GM21723 (cell line): ENCODE measurements around the gene AP3B2.
"Not testable (repeated sequence)": the region's sequence is repeated elsewhere in the genome, so short reads cannot be mapped to it uniquely, and the experiment has no call there.

Experiments used
- ATAC-seq: cut with Tn5 transposase; IDR thresholded peaks from one replicate; pipeline ENCODE4 v1.9.1; 2021; ENCODE audit warnings: mild to moderate bottlenecking, moderate library complexity; ENCODE audit not compliant: unreplicated experiment

AP3B2 gene

GRCh38 chr15:82650046-82650670 is 59.5 kb downstream of the AP3B2 start:
- no peak for ATAC-seq

- ATAC-seq, result no peak
Measured at GRCh38 chr15:82649226-82649999, 60.3 kb downstream of the AP3B2 start.

- ATAC-seq, result no peak
Measured at GRCh38 chr15:82648257-82649103, 61.2 kb downstream of the AP3B2 start.

- ATAC-seq, result peak; percentile 43
Measured at GRCh38 chr15:82647835-82648256, 61.8 kb downstream of the AP3B2 start.

- ATAC-seq, result peak; percentile 68
Measured at GRCh38 chr15:82647045-82647834, 62.4 kb downstream of the AP3B2 start, which contains the start of gene CPEB1. Gene CPEB1 (minus strand): TSS chr15:82647363. CDS start chr15:82628459, 18,904 bp downstream.

GRCh38 chr15:82646250-82647044 is 63.2 kb downstream of the AP3B2 start:
- no peak for ATAC-seq

- not testable (repeated sequence) for ATAC-seq
Measured at GRCh38 chr15:82644967-82645852, 64.5 kb downstream of the AP3B2 start.

GRCh38 chr15:82643992-82644391 is 65.7 kb downstream of the AP3B2 start:
- no peak for ATAC-seq

GRCh38 chr15:82642656-82643055 is 67.0 kb downstream of the AP3B2 start:
- ATAC-seq, result no peak

- no peak for ATAC-seq
Measured at GRCh38 chr15:82641129-82641798, 68.4 kb downstream of the AP3B2 start.

GRCh38 chr15:82640672-82641071 is 69.0 kb downstream of the AP3B2 start:
- ATAC-seq, result no peak

GRCh38 chr15:82635798-82636197 is 73.9 kb downstream of the AP3B2 start:
- ATAC-seq, result no peak

- no peak for ATAC-seq
Measured at GRCh38 chr15:82630033-82630432, 79.6 kb downstream of the AP3B2 start.

- no peak for ATAC-seq
Measured at GRCh38 chr15:82625136-82625535, 84.5 kb downstream of the AP3B2 start.

GRCh38 chr15:82624438-82624837 is 85.2 kb downstream of the AP3B2 start:
- no peak for ATAC-seq

GRCh38 chr15:82624008-82624407 is 85.7 kb downstream of the AP3B2 start:
- ATAC-seq, result no peak

GRCh38 chr15:82621970-82622369 is 87.7 kb downstream of the AP3B2 start:
- no peak for ATAC-seq

- ATAC-seq, result no peak
Measured at GRCh38 chr15:82613747-82614146, 95.9 kb downstream of the AP3B2 start.
